CD8-positive, alpha-beta memory T cell (primary cell): ENCODE results near the gene DYRK2. TPM values are rescaled to one million over a fixed set of nuclear protein-coding genes. Genes with fewer than 3 reads are reported as not detected.

Experiments
- CTCF ChIA-PET: fragments of 350-600 bp; sonication (Branson Sonifier 250); formaldehyde crosslinking; loops from one replicate; lab custom pipeline; 2021; ENCODE audit warnings: antibody characterized with exemption; lab: Charles Lee
- POLR2A ChIA-PET: fragments of 350-600 bp; sonication (Branson Sonifier 250); formaldehyde crosslinking; loops from one replicate; lab custom pipeline; 2021; ENCODE audit warnings: antibody characterized with exemption; lab: Charles Lee
- DNase-seq, 5 donors: peaks; one replicate each; pipeline versions ENCODE4 v3.0.0 to v3.0.0-alpha.2; 2020 to 2022; ENCODE audit warnings: mixed read lengths in 1 of 5
- H3K27ac ChIP-seq: one replicate; pipeline ENCODE4 v1.7.0; 2013; ENCODE audit warnings: low read depth, mild to moderate bottlenecking, low read length, moderate library complexity
- H3K27me3 ChIP-seq: 2 replicates; pipeline ENCODE4 v1.7.0; 2013; ENCODE audit warnings: low read length, mild to moderate bottlenecking; ENCODE audit not compliant: insufficient read depth, poor library complexity, severe bottlenecking
- H3K36me3 ChIP-seq: 2 replicates; pipeline ENCODE4 v1.7.0; 2013; ENCODE audit warnings: mild to moderate bottlenecking, low read length, moderate library complexity; ENCODE audit not compliant: insufficient read depth
- H3K4me1 ChIP-seq: 2 replicates; pipeline ENCODE4 v1.7.0; 2013; ENCODE audit warnings: mild to moderate bottlenecking, low read length, moderate library complexity; ENCODE audit not compliant: insufficient read depth
- H3K4me3 ChIP-seq: 2 replicates; pipeline ENCODE4 v1.7.0; 2013; ENCODE audit warnings: mild to moderate bottlenecking, low read length
- H3K9me3 ChIP-seq: 2 replicates; pipeline ENCODE4 v1.7.0; 2013; ENCODE audit warnings: mild to moderate bottlenecking, low read length
- H3K27ac Mint-ChIP-seq, 8 donors: one replicate each; pipeline ENCODE4 v1.8.0; 2020 to 2021; ENCODE audit warnings: mixed read lengths in 8 of 8, mild to moderate bottlenecking in 6 of 8, inconsistent platforms in 3 of 8, moderate library complexity in 3 of 8
- H3K27me3 Mint-ChIP-seq, 2 donors: one replicate each; pipeline ENCODE4 v1.8.0; 2020 to 2021; ENCODE audit warnings: mixed read lengths in 2 of 2, mild to moderate bottlenecking in 1 of 2, moderate library complexity in 1 of 2
- H3K36me3 Mint-ChIP-seq, 3 donors: one replicate each; pipeline ENCODE4 v1.8.0; 2020 to 2021; ENCODE audit warnings: mixed read lengths in 3 of 3, inconsistent platforms in 1 of 3, mild to moderate bottlenecking in 1 of 3
- H3K4me1 Mint-ChIP-seq, 3 donors: one replicate each; pipeline ENCODE4 v1.8.0; 2020 to 2021; ENCODE audit warnings: mixed read lengths in 3 of 3, inconsistent platforms in 1 of 3, mild to moderate bottlenecking in 1 of 3
- H3K4me3 Mint-ChIP-seq, 7 donors: one replicate each; pipeline ENCODE4 v1.8.0; 2020 to 2021; ENCODE audit warnings: mixed read lengths in 7 of 7, mild to moderate bottlenecking in 6 of 7, moderate library complexity in 4 of 7, inconsistent platforms in 2 of 7
- H3K9me3 Mint-ChIP-seq, 5 donors: one replicate each; pipeline ENCODE4 v1.8.0; 2020 to 2022; ENCODE audit warnings: mixed read lengths in 5 of 5, mild to moderate bottlenecking in 3 of 5, moderate library complexity in 2 of 5, inconsistent platforms in 1 of 5
- polyA plus RNA-seq: library from polyadenylated mRNA; unstranded; fragments of 300-500 nt; fragmentation: Illumina TruSeq; gene quantifications from one replicate; pipeline ENCODE4 v1.2.3, GENCODE V29; 2021
- total RNA-seq, 2 experiments: library from RNA; stranded (reverse); gene quantifications; one replicate each; pipeline ENCODE4 v1.2.3, GENCODE V29; 2021

Gene DYRK2
- total and polyA plus RNA-seq, 3 experiments from 2014 or later: 44.7 to 89.3 (median 47.6) TPM

DNA sequence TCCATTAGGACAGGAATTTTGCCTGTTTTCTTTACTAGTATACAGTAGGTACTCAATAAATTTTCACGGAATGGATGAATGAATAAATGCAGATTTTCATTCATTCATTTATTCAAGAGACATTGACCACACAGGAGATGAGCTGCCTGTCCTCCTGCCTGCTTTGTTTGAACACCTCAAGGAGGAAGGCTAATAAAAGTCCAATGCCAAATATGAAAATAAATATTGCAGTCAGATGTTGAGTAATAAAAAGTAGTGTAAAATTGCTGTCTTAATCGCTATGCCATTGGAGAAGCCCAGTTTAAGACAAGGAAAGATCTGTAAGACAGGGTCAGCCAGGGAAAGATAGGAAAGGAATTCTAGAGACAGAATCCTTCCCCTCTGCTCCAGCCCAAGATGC, 47.4 kb downstream of the DYRK2 start:
- H3K4me3 ChIP-seq: no peak overlapping the region
- peaks cover 2 to 4% (median 3%) of the 10 kb centered on the region in 3 donors for H3K36me3 Mint-ChIP-seq
- H3K4me1 Mint-ChIP-seq: peaks cover 44 to 66% (median 63%) of the 10 kb centered on the region in 3 donors
- H3K27me3 ChIP-seq: no peaks in the 10 kb centered on the region
- H3K27ac Mint-ChIP-seq: peak overlapping the region in 1 of 8 donors; percentile 13
- H3K9me3 ChIP-seq: no peaks in the 10 kb centered on the region
- no peaks in the 10 kb centered on the region for H3K9me3 Mint-ChIP-seq
- H3K4me3 Mint-ChIP-seq: no peak overlapping the region
- H3K27me3 Mint-ChIP-seq: no peaks in the 10 kb centered on the region
- H3K4me1 ChIP-seq: peaks cover 31% of the 10 kb centered on the region
- ChIA-PET CTCF (interaction anchor here (1.2 kb wide), 1 partner anchor 42 kb away, joined by 3 read pairs; no protein-coding TSS in a partner anchor), POLR2A (no interaction called here)
- no peaks in the 10 kb centered on the region for H3K36me3 ChIP-seq
- no peak overlapping the region for H3K27ac ChIP-seq
- DNase-seq: no peak

DNA sequence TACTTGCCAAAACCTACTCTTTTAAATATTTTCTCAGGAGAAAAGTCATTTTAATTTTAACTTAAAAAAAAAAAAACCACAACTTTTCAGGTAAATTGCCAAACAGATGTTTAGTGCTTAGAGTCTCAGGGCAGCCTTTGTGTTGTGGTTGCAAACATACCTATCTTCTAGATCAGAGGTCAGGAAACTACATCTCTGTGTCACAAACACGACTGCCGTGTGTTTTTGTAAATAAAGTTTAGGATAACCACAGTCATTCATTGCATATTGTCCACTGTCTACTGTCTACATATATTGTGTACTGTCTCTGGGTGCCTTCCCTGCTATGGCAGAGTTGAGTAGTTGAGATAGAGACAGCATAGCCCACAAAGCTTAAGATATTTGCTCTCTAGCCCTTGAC, 48.9 kb downstream of the DYRK2 start:
- ChIA-PET CTCF (no interaction called here), POLR2A (no interaction called here)
- Histone ChIP-seq H3K36me3 (no peaks in the 10 kb centered on the region), H3K27ac (no peak overlapping the region), H3K27me3 (no peaks in the 10 kb centered on the region), H3K9me3 (no peaks in the 10 kb centered on the region), H3K4me1 (peaks cover 31% of the 10 kb centered on the region), H3K4me3 (no peak overlapping the region)
- peak overlapping the region in 6 of 8 donors; percentile 67 to 90 (median 82) for H3K27ac Mint-ChIP-seq
- peaks cover 1 to 3% (median 2%) of the 10 kb centered on the region in 3 donors for H3K36me3 Mint-ChIP-seq
- H3K9me3 Mint-ChIP-seq: no peaks in the 10 kb centered on the region
- H3K4me1 Mint-ChIP-seq: peaks cover 42 to 59% (median 59%) of the 10 kb centered on the region in 3 donors
- H3K27me3 Mint-ChIP-seq: no peaks in the 10 kb centered on the region
- peak overlapping the region; percentile 20 to 84 (median 66) for H3K4me3 Mint-ChIP-seq
- DNase-seq: peak in 2 of 5 donors; percentile 40 to 51

- H3K36me3 Mint-ChIP-seq: peaks cover 1 to 5% (median 2%) of the 10 kb centered on the region in 3 donors
- H3K4me3 ChIP-seq: no peak overlapping the region
Observed at GRCh38 chr12:67697967-67698366, 49.4 kb downstream of the DYRK2 start.

DNA sequence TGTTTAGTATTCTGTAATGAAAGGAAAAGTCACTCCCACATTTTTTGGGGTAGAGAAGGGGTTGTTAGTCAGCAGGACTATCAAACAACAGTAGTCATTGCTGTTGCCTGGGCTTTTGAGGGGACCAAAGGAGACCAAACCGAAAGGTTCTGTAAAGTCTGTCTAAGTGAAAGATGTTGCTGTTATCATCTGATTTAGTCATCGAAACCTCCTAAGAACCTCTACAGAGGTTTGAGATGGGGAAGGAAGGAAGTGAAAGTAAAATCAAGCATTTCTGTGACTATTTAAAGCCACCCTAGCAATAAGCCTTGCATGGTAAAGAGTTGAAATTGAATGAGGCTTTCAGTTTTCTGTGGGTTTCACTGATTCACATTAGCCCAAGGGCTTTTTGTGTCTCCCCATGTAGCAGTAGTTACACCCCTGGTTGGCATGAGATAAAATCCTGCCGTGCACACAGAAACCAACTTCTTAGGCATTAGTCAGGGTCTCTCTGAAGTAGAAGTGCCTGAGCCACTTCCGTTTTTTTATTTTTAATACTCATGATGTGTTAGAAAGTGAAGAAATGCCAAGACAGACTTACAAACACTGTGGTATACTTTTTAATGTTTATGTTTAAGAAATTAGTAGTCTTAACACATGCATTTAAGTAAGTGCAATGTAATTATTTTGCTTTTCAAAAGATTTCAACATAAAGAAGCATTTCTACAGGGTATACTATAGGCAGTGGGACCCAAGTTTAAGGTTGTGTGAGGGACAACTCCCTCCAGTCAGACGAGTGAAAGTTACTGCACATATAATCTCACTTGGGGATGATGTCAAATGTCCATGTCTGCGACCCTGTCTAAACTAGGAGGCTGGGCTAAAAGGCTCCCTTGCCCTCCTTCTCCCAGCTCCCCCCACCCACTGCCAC, 50.4 kb downstream of the DYRK2 start:
- ChIA-PET POLR2A (no interaction called here), CTCF (interaction anchor here (0.9 to 1.2 kb wide), 2 partner anchors 28 to 144 kb away, joined by 3 read pairs; no protein-coding TSS in a partner anchor)
- H3K4me1 Mint-ChIP-seq: peaks cover 42 to 60% (median 59%) of the 10 kb centered on the region in 3 donors
- peak in 3 of 5 donors; percentile 38 to 69 (median 45) for DNase-seq
- peaks cover 0 to 4% (median 4%) of the 10 kb centered on the region in 3 donors for H3K36me3 Mint-ChIP-seq
- H3K27ac ChIP-seq: peak overlapping the region; percentile 26
- no peaks in the 10 kb centered on the region for H3K36me3 ChIP-seq
- no peaks in the 10 kb centered on the region for H3K27me3 ChIP-seq
- peak overlapping the region; percentile 63 to 94 (median 83) for H3K27ac Mint-ChIP-seq
- H3K27me3 Mint-ChIP-seq: no peaks in the 10 kb centered on the region
- no peaks in the 10 kb centered on the region for H3K9me3 ChIP-seq
- peaks cover 31% of the 10 kb centered on the region for H3K4me1 ChIP-seq
- no peaks in the 10 kb centered on the region for H3K9me3 Mint-ChIP-seq
- H3K4me3 Mint-ChIP-seq: peak overlapping the region; percentile 76 to 92 (median 83)
- H3K4me3 ChIP-seq: peak overlapping the region; percentile 43

More at GRCh38 chr12:67697967-67698366, 49.4 kb downstream of the DYRK2 start:
- Mint-ChIP-seq H3K27me3 (no peaks in the 10 kb centered on the region), H3K9me3 (no peaks in the 10 kb centered on the region), H3K4me3 (peak overlapping the region; percentile 66 to 92 (median 83)), H3K4me1 (peaks cover 42 to 59% (median 58%) of the 10 kb centered on the region in 3 donors), H3K27ac (peak overlapping the region; percentile 72 to 94 (median 83))
- Histone ChIP-seq H3K4me1 (peaks cover 31% of the 10 kb centered on the region), H3K9me3 (no peaks in the 10 kb centered on the region), H3K27me3 (no peaks in the 10 kb centered on the region), H3K36me3 (no peaks in the 10 kb centered on the region), H3K27ac (no peak overlapping the region)
- POLR2A ChIA-PET: no interaction called here
- DNase-seq: no peak
- CTCF ChIA-PET: no interaction called here

- H3K4me3 Mint-ChIP-seq: no peak overlapping the region
- H3K9me3 Mint-ChIP-seq: no peaks in the 10 kb centered on the region
- CTCF ChIA-PET: interaction anchor here (0.7 to 1.1 kb wide), 2 partner anchors 20 to 53 kb away, joined by 3 read pairs; no protein-coding TSS in a partner anchor
- no peak for DNase-seq
- H3K4me1 ChIP-seq: peaks cover 31% of the 10 kb centered on the region
- H3K36me3 Mint-ChIP-seq: peaks cover 0 to 5% (median 3%) of the 10 kb centered on the region in 3 donors
- H3K9me3 ChIP-seq: no peaks in the 10 kb centered on the region
- POLR2A ChIA-PET: no interaction called here
- no peak overlapping the region for H3K27ac Mint-ChIP-seq
- H3K4me3 ChIP-seq: no peak overlapping the region
- H3K4me1 Mint-ChIP-seq: peaks cover 40 to 70% (median 54%) of the 10 kb centered on the region in 3 donors
- H3K27me3 ChIP-seq: no peaks in the 10 kb centered on the region
- H3K27ac ChIP-seq: no peak overlapping the region
- H3K36me3 ChIP-seq: no peaks in the 10 kb centered on the region
- no peaks in the 10 kb centered on the region for H3K27me3 Mint-ChIP-seq
Observed at GRCh38 chr12:67701121-67701520, 52.6 kb downstream of the DYRK2 start.

GRCh38 chr12:67702136-67702535, 53.6 kb downstream of the DYRK2 start:
- no peaks in the 10 kb centered on the region for H3K36me3 ChIP-seq
- ChIA-PET POLR2A (no interaction called here), CTCF (no interaction called here)
- Mint-ChIP-seq H3K27me3 (no peaks in the 10 kb centered on the region), H3K36me3 (peaks cover 0 to 6% (median 3%) of the 10 kb centered on the region in 3 donors), H3K27ac (peak overlapping the region in 1 of 8 donors; percentile 21), H3K4me1 (peaks cover 31 to 63% (median 49%) of the 10 kb centered on the region in 3 donors), H3K4me3 (no peak overlapping the region), H3K9me3 (no peaks in the 10 kb centered on the region)
- H3K4me3 ChIP-seq: no peak overlapping the region
- DNase-seq: no peak
- H3K27me3 ChIP-seq: no peaks in the 10 kb centered on the region
- H3K9me3 ChIP-seq: no peaks in the 10 kb centered on the region
- peaks cover 27% of the 10 kb centered on the region for H3K4me1 ChIP-seq
- no peak overlapping the region for H3K27ac ChIP-seq

GRCh38 chr12:67704071-67704470, 55.5 kb downstream of the DYRK2 start:
- ChIA-PET CTCF (no interaction called here), POLR2A (no interaction called here)
- no peaks in the 10 kb centered on the region for H3K27me3 Mint-ChIP-seq

More at GRCh38 chr12:67704071-67704470, 55.5 kb downstream of the DYRK2 start:
- peaks cover 0 to 6% (median 3%) of the 10 kb centered on the region in 3 donors for H3K36me3 Mint-ChIP-seq
- DNase-seq: no peak
- H3K4me3 Mint-ChIP-seq: no peak overlapping the region
- H3K9me3 Mint-ChIP-seq: no peaks in the 10 kb centered on the region
- no peaks in the 10 kb centered on the region for H3K9me3 ChIP-seq
- peaks cover 9% of the 10 kb centered on the region for H3K4me1 ChIP-seq
- peaks cover 13 to 44% (median 30%) of the 10 kb centered on the region in 3 donors for H3K4me1 Mint-ChIP-seq
- H3K36me3 ChIP-seq: no peaks in the 10 kb centered on the region
- no peak overlapping the region for H3K4me3 ChIP-seq
- H3K27ac ChIP-seq: no peak overlapping the region
- H3K27ac Mint-ChIP-seq: peak overlapping the region in 2 of 8 donors; percentile 6 to 21
- H3K27me3 ChIP-seq: no peaks in the 10 kb centered on the region
